Measurements from ENCODE around the gene CDC42BPA.
A peak's percentile ranks its signal among the peaks of the same experiment; 100 is the strongest.

CDC42BPA gene

DNA sequence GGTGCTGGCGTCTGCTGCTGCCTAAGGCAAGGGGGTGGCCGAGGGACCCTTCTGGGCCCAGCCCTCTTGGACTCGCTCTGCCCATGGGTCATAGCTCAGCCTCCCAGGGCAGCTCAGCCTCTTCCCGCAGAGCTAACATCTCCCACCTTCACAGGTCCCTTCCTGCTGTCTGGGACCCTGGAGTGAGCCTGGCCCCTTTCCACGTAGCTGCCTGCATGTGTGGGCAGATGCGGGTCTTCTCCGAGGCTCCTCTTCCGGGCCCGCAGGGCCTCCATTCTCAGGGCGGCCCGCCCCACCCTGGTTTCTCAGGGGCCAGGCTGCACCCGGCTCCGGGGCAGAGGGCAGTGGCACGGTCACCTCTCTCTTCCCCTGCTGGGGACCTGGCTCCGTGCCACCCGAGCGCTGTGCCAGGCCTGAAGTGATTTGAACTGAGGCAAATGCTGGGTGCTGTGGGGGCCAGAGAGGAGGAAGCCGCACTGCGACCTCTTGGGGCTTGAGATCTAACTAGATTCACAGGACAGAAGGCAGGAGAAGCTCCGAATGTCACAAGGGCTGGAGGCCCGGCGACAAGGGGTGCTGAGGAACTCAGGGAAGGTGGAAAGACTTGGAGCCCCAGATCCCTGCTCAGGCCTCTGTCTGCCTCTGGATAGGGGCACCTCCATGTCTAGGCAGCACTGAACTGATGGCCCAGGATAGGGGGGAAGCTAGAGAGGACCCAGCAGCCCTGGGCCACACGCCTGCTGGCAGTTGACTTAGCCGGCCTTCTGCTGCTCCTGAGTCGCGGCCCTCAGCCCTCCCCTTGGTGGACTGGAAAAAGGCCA lies 337.5 kb downstream of the CDC42BPA start:
- Mint-ChIP-seq H3K36me3 (peaks cover 48% of the 10 kb centered on the region), H3K27ac (no peak overlapping the region), H3K4me3 (no peak overlapping the region), H3K9me3 (no peaks in the 10 kb centered on the region), H3K4me1 (no peaks in the 10 kb centered on the region), H3K27me3 (no peaks in the 10 kb centered on the region)
- ATAC-seq, result no peak

DNA sequence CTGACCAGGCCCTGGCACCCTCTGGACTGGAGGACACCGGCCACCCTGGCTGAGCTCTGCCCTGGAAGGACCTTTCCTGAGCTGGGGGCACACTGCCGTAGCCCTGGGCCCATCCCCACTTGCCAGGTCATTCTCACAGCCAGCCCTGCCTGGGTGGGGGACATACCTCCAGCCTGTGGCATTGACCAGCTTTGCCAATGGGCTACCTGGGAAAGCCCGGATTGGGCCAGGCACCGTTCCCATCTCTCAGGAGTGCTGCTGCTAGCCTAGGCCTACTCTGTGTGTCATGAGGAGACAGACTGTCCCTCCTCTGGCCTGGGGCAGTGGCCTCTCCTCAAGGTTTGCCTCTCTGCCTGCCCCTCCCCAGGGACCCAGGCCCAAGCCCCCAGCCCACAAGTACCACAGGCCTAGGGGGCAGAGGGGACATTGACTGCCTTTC lies 338.2 kb downstream of the CDC42BPA start:
- Mint-ChIP-seq H3K27ac (no peak overlapping the region), H3K27me3 (no peaks in the 10 kb centered on the region), H3K36me3 (peaks cover 43% of the 10 kb centered on the region), H3K4me3 (no peak overlapping the region), H3K9me3 (no peaks in the 10 kb centered on the region), H3K4me1 (no peaks in the 10 kb centered on the region)
- no peak for ATAC-seq

DNA sequence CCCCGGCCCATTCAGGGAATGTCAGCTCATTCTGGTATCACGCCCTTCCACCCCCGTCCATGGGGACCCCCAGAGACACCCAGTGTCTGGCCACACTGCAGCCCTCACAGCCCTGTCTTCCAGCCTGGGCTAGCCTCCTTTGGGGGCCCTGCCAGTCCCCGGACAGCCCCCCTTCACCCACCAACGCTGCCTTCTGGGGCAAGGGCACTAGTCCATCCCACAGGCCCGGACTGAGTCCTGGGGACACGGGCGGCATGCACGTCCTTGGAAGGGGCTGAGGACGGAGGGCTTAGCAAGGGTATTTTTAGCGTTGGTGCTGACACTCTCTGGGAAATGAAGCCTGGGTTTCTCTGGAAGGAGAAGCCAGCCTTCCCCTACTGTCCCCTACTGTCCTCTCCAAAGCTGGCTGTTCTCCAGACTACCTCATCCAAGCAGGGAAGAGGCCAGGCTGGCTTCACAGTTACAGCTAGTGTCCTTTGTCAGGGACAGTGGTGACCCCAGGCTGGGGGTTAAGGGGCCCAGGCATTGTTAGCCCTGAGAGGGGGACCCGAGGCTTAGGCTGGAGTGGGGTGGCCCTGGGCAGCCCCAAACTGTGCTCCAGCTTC lies 338.7 kb downstream of the CDC42BPA start:
- H3K27ac Mint-ChIP-seq, result no peak overlapping the region
- H3K4me1 Mint-ChIP-seq, result no peaks in the 10 kb centered on the region
- no peak for ATAC-seq
- no peak overlapping the region for H3K4me3 Mint-ChIP-seq
- H3K27me3 Mint-ChIP-seq, result no peaks in the 10 kb centered on the region
- H3K9me3 Mint-ChIP-seq, result no peaks in the 10 kb centered on the region
- H3K36me3 Mint-ChIP-seq, result peaks cover 44% of the 10 kb centered on the region

DNA sequence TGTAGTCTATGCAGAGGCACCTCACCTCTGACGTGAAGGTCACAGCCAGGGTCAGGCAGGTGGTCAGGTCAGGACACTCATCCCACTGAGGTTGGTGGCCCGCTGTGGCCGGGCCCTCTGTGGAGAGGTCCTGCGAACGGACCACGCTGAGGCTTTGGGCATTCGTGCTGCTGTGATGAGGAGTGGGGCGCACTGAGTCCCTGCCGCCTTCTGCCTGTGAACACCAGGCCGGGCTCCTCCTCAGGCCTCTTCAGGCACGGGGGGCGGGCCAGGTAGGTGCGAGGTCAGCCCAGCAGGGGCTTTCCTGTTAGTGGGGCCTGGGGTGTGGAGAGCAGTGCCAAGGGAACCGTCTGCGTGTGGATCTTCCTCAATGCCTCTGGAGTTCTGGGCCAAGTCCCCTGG lies 339.2 kb downstream of the CDC42BPA start:
- no peak overlapping the region for H3K4me3 Mint-ChIP-seq

DNA sequence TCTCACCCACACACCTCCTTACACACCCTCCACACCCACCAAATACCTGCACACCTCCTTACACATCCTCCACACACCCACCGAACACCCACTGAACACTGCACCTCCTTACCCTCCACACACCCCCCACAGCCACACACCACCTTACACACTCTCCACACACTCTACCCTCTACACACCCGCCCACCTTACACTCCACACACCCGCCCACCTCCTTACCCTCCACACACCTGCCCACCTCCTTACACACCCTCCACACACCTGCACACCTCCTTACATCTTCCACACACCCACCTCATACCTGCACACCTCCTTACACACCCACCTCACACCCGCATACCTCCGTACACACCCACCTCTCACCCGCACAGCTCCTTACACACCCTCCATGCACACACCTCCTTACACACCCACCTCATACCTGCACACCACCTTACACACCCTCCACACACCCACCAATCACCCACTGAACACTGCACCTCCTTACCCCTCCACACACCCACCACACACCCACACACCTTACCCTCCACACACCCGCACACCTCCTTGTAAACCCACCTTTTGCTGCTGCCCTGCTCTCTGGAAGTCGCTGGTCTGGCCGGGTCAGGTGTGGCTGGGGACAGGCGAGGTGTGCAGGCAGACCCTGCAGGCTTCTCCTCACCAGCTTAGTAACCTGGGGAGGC lies 339.7 kb downstream of the CDC42BPA start:
- no peak overlapping the region for H3K4me3 Mint-ChIP-seq
- H3K4me1 Mint-ChIP-seq, result no peaks in the 10 kb centered on the region
- no peak overlapping the region for H3K27ac Mint-ChIP-seq
- no peak for ATAC-seq
- H3K36me3 Mint-ChIP-seq, result peaks cover 37% of the 10 kb centered on the region
- no peaks in the 10 kb centered on the region for H3K27me3 Mint-ChIP-seq
- H3K9me3 Mint-ChIP-seq, result no peaks in the 10 kb centered on the region

More for the DNA sequence above, 339.2 kb downstream of the CDC42BPA start:
- Mint-ChIP-seq H3K27me3 (no peaks in the 10 kb centered on the region), H3K27ac (no peak overlapping the region), H3K9me3 (no peaks in the 10 kb centered on the region), H3K4me1 (no peaks in the 10 kb centered on the region), H3K36me3 (peaks cover 39% of the 10 kb centered on the region)
- no peak for ATAC-seq

DNA sequence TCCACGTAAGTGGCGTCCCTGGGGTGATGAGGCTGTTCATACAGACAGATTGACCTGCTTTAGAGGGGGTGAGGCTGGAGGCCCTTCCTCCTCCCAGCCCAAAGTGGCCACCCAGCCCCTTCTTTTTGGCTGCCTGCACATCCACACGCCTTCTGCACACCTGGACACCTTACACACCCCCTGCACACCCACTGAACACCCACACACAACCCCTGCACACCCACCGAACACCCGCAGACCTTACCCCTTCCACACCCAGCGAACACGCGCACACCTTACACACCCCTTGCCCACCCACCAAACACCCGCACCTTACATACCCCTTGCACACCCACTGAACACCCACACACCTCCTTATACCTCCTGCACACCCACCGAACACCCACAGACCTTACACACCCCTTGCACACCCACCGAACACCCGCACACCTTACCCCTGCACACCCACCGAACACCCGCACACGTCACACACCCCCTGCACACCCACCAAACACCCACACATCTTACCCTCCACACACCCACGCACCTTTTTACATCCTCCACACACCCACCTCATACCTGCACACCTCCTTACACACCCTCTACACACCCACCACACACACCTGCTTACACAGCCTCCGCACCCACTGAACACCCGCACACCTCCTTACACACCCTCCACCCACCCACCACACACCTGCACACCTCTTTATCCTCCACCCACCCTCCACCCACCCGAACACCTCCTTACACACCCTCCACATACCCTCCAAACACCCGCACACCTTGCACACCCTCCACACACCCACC lies 340.5 kb downstream of the CDC42BPA start:
- Mint-ChIP-seq H3K36me3 (peaks cover 32% of the 10 kb centered on the region), H3K4me1 (no peaks in the 10 kb centered on the region), H3K27me3 (no peaks in the 10 kb centered on the region), H3K4me3 (no peak overlapping the region), H3K27ac (peak overlapping the region; percentile 25), H3K9me3 (no peaks in the 10 kb centered on the region)
- no peak for ATAC-seq

DNA sequence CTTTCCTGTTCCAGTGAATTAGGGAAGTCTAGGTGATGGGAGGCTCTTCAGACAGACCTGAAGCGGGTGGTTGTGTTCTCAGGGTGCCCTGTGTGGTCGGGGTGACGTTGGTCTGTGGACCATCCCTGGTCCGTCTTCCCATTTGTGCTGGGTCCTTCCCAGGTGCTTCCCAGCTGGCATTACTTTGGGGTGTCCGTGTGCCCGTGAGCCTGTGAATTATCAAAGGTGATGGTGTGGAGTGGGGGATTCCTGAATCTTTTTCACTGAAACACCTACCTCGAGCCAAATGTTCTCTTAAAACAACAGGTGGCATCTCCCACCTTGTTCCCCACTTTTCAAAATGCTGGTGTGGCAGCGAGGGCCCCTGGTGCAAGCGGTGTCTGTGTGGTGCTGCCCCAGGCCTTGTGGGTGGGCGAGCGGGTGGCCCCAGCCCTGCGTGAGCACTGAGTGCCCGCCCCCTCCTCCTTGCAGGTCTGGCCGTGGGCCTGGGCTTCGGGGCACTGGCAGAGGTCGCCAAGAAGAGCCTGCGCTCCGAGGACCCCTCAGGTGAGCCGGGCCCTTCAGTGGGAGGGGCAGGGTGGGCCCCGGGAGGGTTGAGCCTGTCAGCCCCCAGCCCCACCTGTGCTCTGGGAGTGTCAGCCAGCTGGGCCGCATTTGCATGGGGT lies 341.2 kb downstream of the CDC42BPA start:
- Mint-ChIP-seq H3K4me3 (no peak overlapping the region), H3K36me3 (peaks cover 31% of the 10 kb centered on the region), H3K27ac (peak overlapping the region; percentile 25), H3K27me3 (no peaks in the 10 kb centered on the region), H3K4me1 (peaks cover 2% of the 10 kb centered on the region), H3K9me3 (peaks cover under 1% of the 10 kb centered on the region)
- no peak for ATAC-seq

DNA sequence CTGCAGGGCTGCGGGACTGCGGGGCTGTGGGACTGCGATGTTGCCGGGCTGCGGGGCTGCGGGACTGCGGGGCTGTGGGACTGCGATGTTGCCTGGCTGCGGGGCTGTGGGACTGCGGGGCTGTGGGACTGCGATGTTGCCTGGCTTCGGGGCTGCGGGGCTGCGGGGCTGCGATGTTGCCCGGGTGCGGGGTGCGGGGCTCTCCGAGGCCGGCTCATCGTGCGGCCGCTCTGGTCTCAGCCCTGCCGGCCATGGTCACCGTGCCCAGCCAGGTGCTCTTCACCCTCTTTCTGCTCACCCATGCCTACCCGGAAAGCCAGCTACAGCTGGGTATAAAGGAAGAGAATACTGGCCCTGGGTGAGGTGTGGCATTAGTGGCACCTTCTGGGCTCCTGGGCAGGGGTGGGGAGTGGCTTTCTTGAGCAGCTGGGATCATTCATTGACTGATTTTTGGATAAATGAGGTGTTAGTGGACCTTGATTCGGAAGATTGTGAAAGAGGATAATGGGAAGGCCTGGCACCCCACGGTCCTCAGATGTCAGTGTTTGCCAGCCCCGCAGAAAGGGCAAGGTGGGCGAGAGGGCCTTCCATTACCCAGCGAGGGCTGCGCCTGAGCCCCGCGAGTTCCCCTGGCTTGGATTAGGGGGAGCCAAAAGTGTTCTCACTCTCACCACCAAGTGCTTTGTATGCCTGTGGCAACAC lies 341.9 kb downstream of the CDC42BPA start:
- Mint-ChIP-seq H3K27ac (no peak overlapping the region), H3K27me3 (no peaks in the 10 kb centered on the region), H3K9me3 (peaks cover 6% of the 10 kb centered on the region), H3K4me1 (peaks cover 6% of the 10 kb centered on the region), H3K36me3 (peaks cover 33% of the 10 kb centered on the region), H3K4me3 (no peak overlapping the region)
- no peak for ATAC-seq

DNA sequence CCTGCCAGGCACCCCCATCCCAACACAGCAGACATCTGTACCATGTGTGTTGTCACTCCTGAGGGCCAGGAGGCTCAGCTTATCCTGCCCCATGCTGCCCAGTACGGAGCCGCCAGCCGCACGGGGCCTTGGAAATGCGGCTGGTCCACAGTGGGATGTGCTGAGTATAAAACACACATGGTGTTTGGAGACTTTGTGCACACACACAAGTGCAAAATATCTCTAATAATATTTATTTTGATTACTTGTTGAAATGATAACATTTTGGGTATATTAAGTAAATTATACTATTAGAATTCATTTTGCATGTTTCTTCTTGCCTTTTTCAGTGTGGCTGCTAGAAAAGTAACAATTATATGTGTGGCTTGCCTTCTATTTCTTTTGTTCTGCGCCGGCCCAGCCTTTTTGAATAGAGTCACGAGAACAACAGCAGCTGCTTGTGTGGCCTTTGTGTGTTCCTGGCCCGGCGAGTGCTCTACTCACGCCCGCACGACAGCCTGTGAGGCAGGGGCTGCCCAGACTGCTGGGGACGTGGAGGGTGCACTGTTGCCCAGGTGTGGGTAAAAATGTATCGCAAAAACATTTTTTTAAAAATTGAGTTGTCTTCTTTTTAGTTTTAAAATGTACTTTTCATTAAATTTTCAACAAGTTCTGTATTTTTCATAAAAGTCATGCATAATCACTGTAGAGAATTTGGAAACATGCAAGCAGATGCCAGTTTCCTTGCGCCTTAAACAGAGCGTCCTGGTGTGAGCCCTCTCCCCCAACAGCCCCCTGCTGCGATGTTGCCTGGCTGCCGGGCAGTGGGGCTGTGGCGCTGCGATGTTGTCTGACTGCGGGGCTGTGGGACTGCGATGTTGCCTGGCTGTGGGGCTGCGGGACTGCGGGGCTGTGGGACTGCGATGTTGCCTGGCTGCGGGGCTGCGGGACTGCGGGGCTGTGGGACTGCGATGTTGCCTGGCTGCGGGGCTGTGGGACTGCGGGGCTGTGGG lies 342.7 kb downstream of the CDC42BPA start:
- peaks cover 34% of the 10 kb centered on the region for H3K36me3 Mint-ChIP-seq
- H3K4me1 Mint-ChIP-seq, result peaks cover 6% of the 10 kb centered on the region
- H3K27me3 Mint-ChIP-seq, result no peaks in the 10 kb centered on the region
- peaks cover 6% of the 10 kb centered on the region for H3K9me3 Mint-ChIP-seq
- ATAC-seq, result no peak
- H3K27ac Mint-ChIP-seq, result no peak overlapping the region
- H3K4me3 Mint-ChIP-seq, result no peak overlapping the region

DNA sequence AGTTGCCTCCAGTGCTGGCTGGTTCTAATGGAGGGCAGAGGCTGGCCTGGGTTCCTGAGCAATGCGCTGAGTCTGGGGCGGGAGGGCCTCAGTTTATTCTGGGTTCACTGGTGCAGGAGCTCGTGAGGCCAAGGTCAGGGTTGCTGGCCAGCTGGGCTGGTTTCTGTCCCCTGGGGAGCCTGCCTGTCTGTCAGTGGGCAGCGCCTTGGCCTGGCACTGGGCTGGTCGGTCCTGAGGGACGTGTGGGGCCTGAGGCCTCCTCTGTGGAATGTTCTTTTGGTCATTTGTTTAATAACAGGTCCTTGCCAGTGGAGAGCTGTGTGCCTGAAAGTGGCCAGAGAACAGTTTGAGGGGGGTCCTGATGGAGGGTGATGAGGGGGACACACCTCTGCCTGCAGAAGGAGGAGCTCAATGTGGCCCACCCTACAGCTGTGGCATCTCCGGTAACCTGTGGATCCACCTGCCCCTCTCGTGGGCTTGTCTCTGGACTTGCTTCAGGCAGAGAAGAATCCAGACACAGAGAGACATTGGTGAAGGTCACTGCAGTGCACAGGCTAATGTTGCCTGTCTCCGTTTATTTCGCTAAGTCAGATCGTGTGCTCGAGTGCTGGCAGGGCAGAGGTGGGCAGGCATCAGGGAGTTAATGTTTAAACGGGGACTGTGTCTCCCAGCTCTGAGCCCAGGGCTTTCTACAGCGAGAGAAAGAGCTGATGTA lies 343.6 kb downstream of the CDC42BPA start:
- H3K27ac Mint-ChIP-seq, result no peak overlapping the region
- H3K27me3 Mint-ChIP-seq, result no peaks in the 10 kb centered on the region
- peaks cover 6% of the 10 kb centered on the region for H3K4me1 Mint-ChIP-seq
- no peak overlapping the region for H3K4me3 Mint-ChIP-seq
- peaks cover 41% of the 10 kb centered on the region for H3K36me3 Mint-ChIP-seq
- ATAC-seq, result no peak
- peaks cover 6% of the 10 kb centered on the region for H3K9me3 Mint-ChIP-seq

DNA sequence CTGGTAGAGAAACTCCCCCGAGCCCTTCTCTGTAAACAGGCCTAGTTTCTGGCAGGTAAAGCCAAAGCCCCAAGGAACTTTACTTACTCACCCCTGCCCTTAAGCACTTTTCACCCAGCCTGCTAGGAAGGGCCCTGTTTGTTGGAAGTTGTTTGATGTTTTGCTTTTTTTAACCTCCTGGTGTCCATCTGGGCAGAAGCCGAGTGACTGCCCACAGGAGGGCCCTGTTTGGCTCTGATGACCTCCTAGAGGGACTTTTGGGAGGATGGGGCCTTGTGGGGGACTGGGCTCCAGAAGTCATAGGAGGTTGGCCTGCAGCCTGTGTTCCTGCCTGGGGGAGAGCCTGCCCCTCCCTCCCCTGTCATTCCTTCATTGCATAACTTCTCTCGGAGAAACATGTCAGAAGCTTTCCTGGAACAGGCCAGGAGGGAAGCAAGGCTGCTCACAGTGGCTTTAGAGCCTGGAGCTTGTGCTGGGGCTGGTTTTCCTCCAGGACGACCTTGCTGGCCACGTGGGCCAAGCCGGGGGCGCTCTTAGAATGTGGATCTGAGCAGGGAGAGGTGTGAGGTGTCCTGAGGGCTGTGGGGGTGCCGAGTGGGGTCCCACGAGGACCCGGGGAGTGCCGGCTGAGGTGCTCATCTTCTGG lies 344.3 kb downstream of the CDC42BPA start:
- H3K4me3 Mint-ChIP-seq, result no peak overlapping the region
- no peak for ATAC-seq
- H3K27me3 Mint-ChIP-seq, result no peaks in the 10 kb centered on the region
- no peak overlapping the region for H3K27ac Mint-ChIP-seq
- H3K4me1 Mint-ChIP-seq, result peaks cover 6% of the 10 kb centered on the region
- H3K9me3 Mint-ChIP-seq, result peaks cover 6% of the 10 kb centered on the region
- peaks cover 47% of the 10 kb centered on the region for H3K36me3 Mint-ChIP-seq

DNA sequence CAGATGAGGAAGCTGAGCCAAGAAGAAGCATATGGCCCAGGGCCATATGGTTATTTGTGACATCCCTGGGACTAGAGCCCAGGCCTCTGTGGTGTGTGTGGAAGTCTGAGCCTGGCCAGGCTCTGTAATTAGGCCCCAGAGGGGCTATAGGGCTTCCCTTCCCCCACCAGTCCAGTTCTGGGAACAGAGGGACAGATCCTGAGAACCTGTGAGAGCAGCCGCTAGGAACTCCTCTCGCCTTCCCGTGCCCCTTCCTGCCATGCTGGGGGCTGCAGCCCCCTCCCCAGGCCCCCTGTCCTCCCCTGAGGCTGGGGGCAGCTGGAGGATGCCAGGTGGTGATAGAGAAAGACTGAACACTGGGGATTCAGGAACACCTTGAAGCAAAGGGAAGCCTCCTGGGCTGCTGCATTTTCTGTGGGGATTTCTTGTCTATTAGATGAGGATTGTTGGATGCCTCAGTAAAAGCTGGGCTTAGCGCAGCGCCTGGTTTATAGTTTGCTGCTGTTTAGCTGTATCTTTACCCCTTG lies 344.9 kb downstream of the CDC42BPA start:
- H3K36me3 Mint-ChIP-seq, result peaks cover 47% of the 10 kb centered on the region
- H3K27me3 Mint-ChIP-seq, result no peaks in the 10 kb centered on the region
- H3K9me3 Mint-ChIP-seq, result peaks cover 6% of the 10 kb centered on the region

More for the DNA sequence above, 344.9 kb downstream of the CDC42BPA start:
- Mint-ChIP-seq H3K27ac (no peak overlapping the region), H3K4me1 (peaks cover 6% of the 10 kb centered on the region), H3K4me3 (no peak overlapping the region)
- ATAC-seq, result no peak

All from stimulated activated memory B cell treated with anti-CD40 and anti-IgM and Interleukin-4, amounts not matched to agents 10 μg/mL and 1 μg/mL and 100 μg/mL, for 72 hours (primary cell).